HEK293 (cell line): ENCODE results near the gene DAAM1.

Experiments
- BCL11A ChIP-seq: fragments of 450-650 bp; formaldehyde crosslinking; IDR thresholded peaks from 2 replicates; pipeline ENCODE4 v1.5.1; 2016; ENCODE audit warnings: low read depth, missing biosample characterization, missing genetic modification characterization
- CTCF ChIP-seq: fragments of 450-650 bp; formaldehyde crosslinking; IDR thresholded peaks from 2 replicates; pipeline ENCODE4 v1.5.1; 2016; ENCODE audit warnings: missing biosample characterization, missing genetic modification characterization
- SCRT1 ChIP-seq: fragments of 450-650 bp; formaldehyde crosslinking; IDR thresholded peaks from 2 replicates; pipeline ENCODE4 v1.5.1; 2016; ENCODE audit warnings: missing biosample characterization, missing genetic modification characterization, borderline replicate concordance
- ZBTB17 ChIP-seq: fragments of 450-650 bp; formaldehyde crosslinking; IDR thresholded peaks from 2 replicates; pipeline ENCODE4 v1.5.1; 2016; ENCODE audit warnings: missing biosample characterization, missing genetic modification characterization
- ZNF140 ChIP-seq: fragments of 450-650 bp; formaldehyde crosslinking; IDR thresholded peaks from 2 replicates; pipeline ENCODE4 v1.5.1; 2016; ENCODE audit warnings: missing biosample characterization, missing genetic modification characterization
- ZNF274 ChIP-seq, 2 experiments: fragments of 200-500 bp in 1 of 2; fragments of 450-650 bp in 1 of 2; sonication (Bioruptor generic) in 1 of 2; formaldehyde crosslinking in 1 of 2; IDR thresholded peaks; 2 replicates each; pipeline versions ENCODE4 v1.5.1 to v1.6.1; 2014 to 2016; ENCODE audit warnings: borderline replicate concordance in 1 of 2, inconsistent platforms in 1 of 2, low read length in 1 of 2, missing biosample characterization in 1 of 2, missing genetic modification characterization in 1 of 2
- ZNF529 ChIP-seq: fragments of 450-650 bp; formaldehyde crosslinking; IDR thresholded peaks from 2 replicates; pipeline ENCODE4 v1.5.1; 2017; ENCODE audit warnings: missing genetic modification characterization, missing biosample characterization; ENCODE audit not compliant: insufficient replicate concordance

- TF ChIP-seq SCRT1 (tag by site-specific recombination) = no peak
- TF ChIP-seq BCL11A (tag by site-specific recombination) = no peak
- TF ChIP-seq CTCF = no peak
- TF ChIP-seq ZNF529 (tag by site-specific recombination) = no peak
- TF ChIP-seq ZBTB17 = no peak
- TF ChIP-seq ZNF140 (tag by site-specific recombination) = no peak
- no peak for TF ChIP-seq ZNF274 (IDR thresholded peaks at IDR 0.05; ENCODE audit: low read length)
- TF ChIP-seq ZNF274 (tag by site-specific recombination; IDR thresholded peaks at IDR 0.05; ENCODE audit: borderline replicate concordance) = no peak
Observed at GRCh38 chr14:59208954-59209353, 20.5 kb downstream of the DAAM1 start.
